BJ (cell line): Measurements from ENCODE around the gene HBQ1. TPM values are rescaled to one million over a fixed set of nuclear protein-coding genes. Genes with fewer than 3 reads are reported as not detected.

Source experiments
- CTCF ChIA-PET: fragments of 350-600 bp; formaldehyde crosslinking; extraction: SDS; loops from one replicate; lab custom pipeline; 2021; ENCODE audit warnings: antibody characterized with exemption, inconsistent platforms; lab: Yijun Ruan, JAX
- POLR2A ChIA-PET: fragments of 300-600 bp; sonication (Branson Sonifier 250); formaldehyde crosslinking; extraction: SDS; loops from one replicate; lab custom pipeline; 2021; ENCODE audit warnings: antibody characterized with exemption; lab: Charles Lee
- DNase-seq: peaks from one replicate; pipeline ENCODE4 v3.0.0-alpha.2; 2011; ENCODE audit warnings: low read depth
- H3K27me3 ChIP-seq: 2 replicates; pipeline ENCODE4 v1.6.0; 2011; ENCODE audit warnings: low read length; ENCODE audit not compliant: control insufficient read depth, insufficient read depth
- H3K36me3 ChIP-seq: 2 replicates; pipeline ENCODE4 v1.5.1; 2011; ENCODE audit warnings: low read length; ENCODE audit not compliant: control insufficient read depth, insufficient read depth
- H3K4me3 ChIP-seq: 2 replicates; pipeline ENCODE4 v1.5.1; 2011; ENCODE audit warnings: low read depth, mild to moderate bottlenecking, control low read depth, low read length
- polyA plus RNA-seq: library from polyadenylated mRNA; depleted of rRNA; stranded (reverse); fragments of >200 nt; gene quantifications from 2 replicates; pipeline ENCODE4 v1.2.3, GENCODE V29; 2011
- TF ChIP-seq, protein P1 (sequence below): IDR thresholded peaks from 2 replicates; pipeline ENCODE4 v1.5.1; 2011; ENCODE audit warnings: low read depth, mild to moderate bottlenecking, control low read depth, inconsistent platforms, low read length, moderate library complexity; ENCODE audit not compliant: insufficient read depth

Gene HBQ1
- polyA plus RNA-seq, 1 experiment = 0.18 TPM

DNA sequence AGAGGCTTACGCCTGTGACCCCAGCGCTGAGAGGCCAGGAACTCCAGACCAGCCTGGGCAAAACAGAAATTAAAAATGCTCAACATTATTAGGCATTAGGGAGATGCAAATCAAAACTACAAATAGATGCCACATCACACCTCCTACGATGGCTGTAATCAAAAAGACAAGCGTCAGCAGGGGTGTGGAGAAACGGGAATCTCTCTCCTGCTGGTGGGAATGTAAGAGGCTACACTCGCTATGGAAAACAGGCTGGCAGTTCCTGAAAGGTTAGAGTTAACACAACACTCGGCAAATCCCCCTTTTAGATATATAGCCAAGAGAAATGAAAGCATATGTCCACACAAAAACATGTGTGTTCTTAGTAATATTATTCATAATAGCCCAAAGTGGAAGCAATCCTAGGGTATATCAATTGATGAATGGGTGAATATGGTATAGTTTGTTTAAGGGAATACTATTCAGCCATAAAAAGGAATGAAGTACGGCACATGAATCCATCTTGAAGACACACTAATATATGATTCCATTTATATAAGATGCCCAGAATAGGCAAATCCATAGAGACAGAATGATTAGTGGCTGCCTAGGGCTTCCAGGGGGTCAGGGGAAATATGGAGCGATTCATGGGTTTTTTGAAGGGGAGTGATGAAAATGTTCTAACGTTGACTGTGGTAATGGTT lies 39.9 kb upstream of the HBQ1 start:
- no peaks in the 10 kb centered on the region for H3K36me3 ChIP-seq
- ChIA-PET CTCF (interaction anchor here (1.4 kb wide), 1 partner anchor 23 kb away, joined by 3 read pairs; no protein-coding TSS in a partner anchor), POLR2A (no interaction called here)
- H3K27me3 ChIP-seq = no peaks in the 10 kb centered on the region
- TF ChIP-seq, protein P1, sequence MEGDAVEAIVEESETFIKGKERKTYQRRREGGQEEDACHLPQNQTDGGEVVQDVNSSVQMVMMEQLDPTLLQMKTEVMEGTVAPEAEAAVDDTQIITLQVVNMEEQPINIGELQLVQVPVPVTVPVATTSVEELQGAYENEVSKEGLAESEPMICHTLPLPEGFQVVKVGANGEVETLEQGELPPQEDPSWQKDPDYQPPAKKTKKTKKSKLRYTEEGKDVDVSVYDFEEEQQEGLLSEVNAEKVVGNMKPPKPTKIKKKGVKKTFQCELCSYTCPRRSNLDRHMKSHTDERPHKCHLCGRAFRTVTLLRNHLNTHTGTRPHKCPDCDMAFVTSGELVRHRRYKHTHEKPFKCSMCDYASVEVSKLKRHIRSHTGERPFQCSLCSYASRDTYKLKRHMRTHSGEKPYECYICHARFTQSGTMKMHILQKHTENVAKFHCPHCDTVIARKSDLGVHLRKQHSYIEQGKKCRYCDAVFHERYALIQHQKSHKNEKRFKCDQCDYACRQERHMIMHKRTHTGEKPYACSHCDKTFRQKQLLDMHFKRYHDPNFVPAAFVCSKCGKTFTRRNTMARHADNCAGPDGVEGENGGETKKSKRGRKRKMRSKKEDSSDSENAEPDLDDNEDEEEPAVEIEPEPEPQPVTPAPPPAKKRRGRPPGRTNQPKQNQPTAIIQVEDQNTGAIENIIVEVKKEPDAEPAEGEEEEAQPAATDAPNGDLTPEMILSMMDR = no peak
- no peak overlapping the region for H3K4me3 ChIP-seq
- DNase-seq = no peak

DNA sequence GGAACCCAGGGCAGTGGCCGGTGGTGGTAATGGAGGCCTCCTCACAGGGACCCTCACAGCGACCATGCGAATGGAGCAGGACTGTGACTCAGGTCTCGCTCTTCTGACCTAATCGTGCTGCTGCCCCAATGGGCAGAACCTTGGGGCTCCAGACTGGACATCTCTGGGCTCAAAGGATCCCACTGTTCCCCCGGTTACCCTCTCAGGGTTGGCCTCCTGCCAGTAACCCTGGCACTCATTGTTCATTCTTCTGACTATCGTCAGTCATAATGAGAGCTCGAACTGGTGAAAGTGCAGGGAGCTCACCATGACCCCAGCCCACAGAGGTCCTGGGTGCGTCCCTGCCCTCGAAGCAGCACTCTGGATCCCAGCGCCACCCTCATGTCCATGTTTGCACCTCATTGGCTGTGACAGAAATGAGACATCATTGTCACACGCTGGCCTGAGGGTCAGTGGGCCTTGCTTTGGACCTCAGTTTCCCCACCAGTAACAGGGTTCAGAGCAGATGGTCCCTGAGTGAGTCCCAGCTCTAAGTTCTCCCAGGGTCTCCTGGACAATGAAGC lies 37.8 kb upstream of the HBQ1 start:
- ChIA-PET POLR2A (no interaction called here), CTCF (interaction anchor here (1.3 kb wide), 1 partner anchor 35 kb away, joined by 4 read pairs; no protein-coding TSS in a partner anchor)
- H3K27me3 ChIP-seq = no peaks in the 10 kb centered on the region
- H3K4me3 ChIP-seq = no peak overlapping the region
- TF ChIP-seq, protein P1 = no peak
- H3K36me3 ChIP-seq = no peaks in the 10 kb centered on the region
- DNase-seq = no peak

DNA sequence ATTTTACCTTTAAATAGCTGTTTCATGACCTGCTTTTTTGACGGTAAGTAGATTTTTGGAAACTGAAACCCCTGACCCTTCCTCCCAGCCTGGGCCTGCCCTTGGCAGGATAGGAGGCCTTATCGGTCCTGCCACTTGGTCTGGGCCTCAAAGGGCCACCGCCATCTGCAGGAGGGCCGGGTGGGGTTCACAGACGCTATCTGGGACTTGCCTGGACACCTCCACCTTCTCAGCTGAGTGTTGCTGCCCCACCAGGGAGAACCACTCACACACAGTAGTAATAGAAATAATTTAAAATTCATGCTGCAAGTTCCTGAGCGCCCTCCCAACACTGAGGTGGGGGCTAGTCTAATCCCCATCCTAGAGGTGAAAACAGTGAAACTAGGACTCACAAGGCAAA lies 37.2 kb upstream of the HBQ1 start:
- Histone ChIP-seq H3K4me3 (no peak overlapping the region), H3K27me3 (no peaks in the 10 kb centered on the region), H3K36me3 (no peaks in the 10 kb centered on the region)
- ChIA-PET CTCF (interaction anchor here (1.3 kb wide), 1 partner anchor 36 kb away, joined by 4 read pairs; no protein-coding TSS in a partner anchor), POLR2A (no interaction called here)
- TF ChIP-seq, protein P1 = no peak
- no peak for DNase-seq

DNA sequence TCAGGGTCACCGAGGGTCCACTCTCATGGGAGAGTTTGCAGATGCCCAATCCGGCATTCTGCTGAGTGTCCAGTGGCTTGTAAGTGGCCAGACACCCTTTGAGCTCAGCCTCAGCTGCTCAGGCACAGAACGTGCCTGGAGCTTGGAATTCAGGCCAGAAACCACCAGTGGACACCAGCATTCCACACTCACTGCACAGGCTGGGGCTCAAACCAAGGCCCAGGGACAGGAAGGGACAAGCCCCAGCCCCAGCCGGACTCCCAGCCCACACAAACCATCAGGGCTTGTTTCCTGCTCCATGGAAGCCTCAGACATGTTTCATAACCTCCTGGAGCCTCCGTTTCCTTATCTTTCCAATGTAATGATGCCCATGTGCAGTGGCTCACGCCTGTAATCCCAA lies 36.8 kb upstream of the HBQ1 start:
- ChIA-PET CTCF (interaction anchor here (1.0 to 1.3 kb wide), 2 partner anchors 36 to 37 kb away, joined by 4 read pairs; partner anchors contain the start of gene HBQ1), POLR2A (no interaction called here)
- no peaks in the 10 kb centered on the region for H3K36me3 ChIP-seq
- H3K27me3 ChIP-seq = no peaks in the 10 kb centered on the region
- TF ChIP-seq, protein P1 = no peak
- H3K4me3 ChIP-seq = no peak overlapping the region
- DNase-seq = no peak

DNA sequence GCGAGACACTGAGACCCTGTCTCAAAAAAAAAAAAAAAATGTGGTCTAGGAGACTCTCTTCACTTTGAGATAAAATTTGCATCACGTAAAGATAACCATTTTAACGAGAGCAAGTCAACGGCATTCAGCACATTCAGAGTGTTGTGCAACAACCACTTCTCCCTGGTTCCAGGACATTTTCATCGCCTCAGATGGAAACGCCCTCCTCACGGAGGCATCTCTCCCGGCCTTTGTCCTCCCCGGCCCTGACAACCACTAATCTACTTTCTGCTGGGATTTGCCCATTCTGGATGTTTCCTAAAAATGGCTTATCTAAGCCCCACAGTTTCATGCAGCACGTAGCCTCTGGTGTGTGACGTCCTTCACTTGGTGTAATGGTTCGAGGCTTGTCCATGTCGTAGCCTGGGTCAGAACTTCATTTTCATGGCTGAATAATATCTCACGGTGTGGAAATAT lies 35.4 kb upstream of the HBQ1 start:
- TF ChIP-seq, protein P1 = no peak
- ChIA-PET POLR2A (no interaction called here), CTCF (interaction anchor here (1.0 kb wide), 1 partner anchor 36 kb away, joined by 4 read pairs; the partner anchor contains the start of gene HBQ1)
- Histone ChIP-seq H3K36me3 (no peaks in the 10 kb centered on the region), H3K27me3 (no peaks in the 10 kb centered on the region), H3K4me3 (no peak overlapping the region)
- no peak for DNase-seq
